ENCODE data around the gene PJVK. TPM values are rescaled to one million over a fixed set of nuclear protein-coding genes. Genes with fewer than 3 reads are reported as not detected.
A peak's percentile ranks its signal among the peaks of the same experiment; 100 is the strongest.

Gene PJVK
- total and polyA plus RNA-seq, 2 of the 13 experiments (the other 11 are each of a cell fraction or from before 2014, with no cell fraction given): 1.2 to 2.6 TPM

DNA sequence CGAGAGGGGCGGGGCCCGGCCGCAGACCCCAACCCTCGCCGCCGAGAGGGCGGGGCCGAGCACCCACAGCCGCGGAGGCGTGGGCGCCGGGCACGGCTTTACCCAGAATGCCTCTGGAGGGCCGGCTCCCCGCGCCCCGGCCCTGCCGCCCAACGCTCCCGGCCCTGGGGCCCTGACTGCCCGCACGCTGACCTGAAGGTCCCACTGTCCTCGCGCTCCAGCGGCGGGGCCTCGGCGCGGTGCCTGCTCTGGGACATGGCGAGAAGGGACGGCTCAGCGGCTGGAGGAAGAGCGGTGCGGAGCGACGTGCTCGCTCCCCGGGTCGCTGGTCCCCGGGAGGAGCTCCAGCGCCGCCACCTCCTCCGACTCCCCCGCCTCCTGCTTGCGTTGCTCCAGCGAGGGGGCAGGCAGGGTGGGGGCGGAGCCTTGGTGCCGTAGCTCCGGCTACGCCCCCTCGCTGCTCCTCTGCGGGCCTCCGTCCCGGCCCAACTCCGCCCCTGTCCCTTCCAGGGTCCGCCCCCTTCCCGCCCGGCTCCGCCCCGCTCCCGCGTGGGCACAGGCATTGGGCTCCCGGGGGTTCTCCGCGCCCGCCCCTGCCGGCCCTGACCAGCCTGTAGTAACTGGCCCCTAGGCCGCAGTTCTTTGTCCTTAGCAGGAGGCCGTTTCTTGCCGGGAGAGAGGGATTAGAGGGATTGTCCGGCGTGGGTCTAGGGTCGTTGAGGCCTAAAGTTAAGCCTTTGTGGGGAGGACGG lies at the start of gene PJVK, which contains the start of gene PRKRA (continued):
- TF ChIP-seq, protein P1, sequence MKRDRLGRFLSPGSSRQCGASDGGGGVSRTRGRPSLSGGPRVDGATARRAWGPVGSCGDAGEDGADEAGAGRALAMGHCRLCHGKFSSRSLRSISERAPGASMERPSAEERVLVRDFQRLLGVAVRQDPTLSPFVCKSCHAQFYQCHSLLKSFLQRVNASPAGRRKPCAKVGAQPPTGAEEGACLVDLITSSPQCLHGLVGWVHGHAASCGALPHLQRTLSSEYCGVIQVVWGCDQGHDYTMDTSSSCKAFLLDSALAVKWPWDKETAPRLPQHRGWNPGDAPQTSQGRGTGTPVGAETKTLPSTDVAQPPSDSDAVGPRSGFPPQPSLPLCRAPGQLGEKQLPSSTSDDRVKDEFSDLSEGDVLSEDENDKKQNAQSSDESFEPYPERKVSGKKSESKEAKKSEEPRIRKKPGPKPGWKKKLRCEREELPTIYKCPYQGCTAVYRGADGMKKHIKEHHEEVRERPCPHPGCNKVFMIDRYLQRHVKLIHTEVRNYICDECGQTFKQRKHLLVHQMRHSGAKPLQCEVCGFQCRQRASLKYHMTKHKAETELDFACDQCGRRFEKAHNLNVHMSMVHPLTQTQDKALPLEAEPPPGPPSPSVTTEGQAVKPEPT (CRISPR knock-in tag; IDR thresholded peaks at IDR 0.05; ENCODE audit: low read depth): peak; percentile 41; the same call in 1 of the 2 replicates
- TF ChIP-seq ZMYM2 (CRISPR knock-in tag; IDR thresholded peaks at IDR 0.05) (no peak), SALL1 (CRISPR knock-in tag; IDR thresholded peaks at IDR 0.05) (peak; percentile 93), ZNF749 (CRISPR knock-in tag; IDR thresholded peaks at IDR 0.05; ENCODE audit: borderline replicate concordance) (peak; percentile 89; the same call in 1 of the 2 replicates), ZNF224 (CRISPR knock-in tag; IDR thresholded peaks at IDR 0.05) (no peak; the same call in 1 of the 2 replicates), ZNF724P (CRISPR knock-in tag; IDR thresholded peaks at IDR 0.05; ENCODE audit: borderline replicate concordance) (peak; percentile 92), ZNF225 (CRISPR knock-in tag; IDR thresholded peaks at IDR 0.05) (no peak), ZNF431 (CRISPR knock-in tag; IDR thresholded peaks at IDR 0.05; ENCODE audit: borderline replicate concordance, low read depth) (peak; percentile 94; the same call in 1 of the 2 replicates), ZNF3 (CRISPR knock-in tag; IDR thresholded peaks at IDR 0.05) (no peak), ESRRA (CRISPR knock-in tag; IDR thresholded peaks at IDR 0.05; ENCODE audit: low read depth) (peak; percentile 81), ATAD3A (CRISPR knock-in tag; IDR thresholded peaks at IDR 0.05) (0 out of 2 replicates have a peak, but pooled peaks have one; percentile 38), GATAD1 (CRISPR knock-in tag; IDR thresholded peaks at IDR 0.05) (peak; percentile 77), ZNF337 (CRISPR knock-in tag; IDR thresholded peaks at IDR 0.05; ENCODE audit: borderline replicate concordance, low read depth) (peak; percentile 71; the same call in 1 of the 2 replicates), ZNF10 (CRISPR knock-in tag; IDR thresholded peaks at IDR 0.05; ENCODE audit: borderline replicate concordance, low read depth) (no peak), PHB2 (IDR thresholded peaks at IDR 0.05; ENCODE audit: partially characterized antibody) (no peak), RBFOX2 (IDR thresholded peaks at IDR 0.05; ENCODE audit: low read depth, low read length) (peak; percentile 100), ZFP90 (CRISPR knock-in tag; IDR thresholded peaks at IDR 0.05; ENCODE audit: borderline replicate concordance) (no peak; the same call in none of the 2 replicates)
- TF ChIP-seq, protein P2, sequence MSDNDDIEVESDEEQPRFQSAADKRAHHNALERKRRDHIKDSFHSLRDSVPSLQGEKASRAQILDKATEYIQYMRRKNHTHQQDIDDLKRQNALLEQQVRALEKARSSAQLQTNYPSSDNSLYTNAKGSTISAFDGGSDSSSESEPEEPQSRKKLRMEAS (IDR thresholded peaks at IDR 0.05): peak; percentile 90
- TF ChIP-seq, protein P3, sequence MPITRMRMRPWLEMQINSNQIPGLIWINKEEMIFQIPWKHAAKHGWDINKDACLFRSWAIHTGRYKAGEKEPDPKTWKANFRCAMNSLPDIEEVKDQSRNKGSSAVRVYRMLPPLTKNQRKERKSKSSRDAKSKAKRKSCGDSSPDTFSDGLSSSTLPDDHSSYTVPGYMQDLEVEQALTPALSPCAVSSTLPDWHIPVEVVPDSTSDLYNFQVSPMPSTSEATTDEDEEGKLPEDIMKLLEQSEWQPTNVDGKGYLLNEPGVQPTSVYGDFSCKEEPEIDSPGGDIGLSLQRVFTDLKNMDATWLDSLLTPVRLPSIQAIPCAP (CRISPR knock-in tag; IDR thresholded peaks at IDR 0.05; ENCODE audit: low read depth): no peak; the same call in 1 of the 2 replicates
- TF ChIP-seq, protein P4, sequence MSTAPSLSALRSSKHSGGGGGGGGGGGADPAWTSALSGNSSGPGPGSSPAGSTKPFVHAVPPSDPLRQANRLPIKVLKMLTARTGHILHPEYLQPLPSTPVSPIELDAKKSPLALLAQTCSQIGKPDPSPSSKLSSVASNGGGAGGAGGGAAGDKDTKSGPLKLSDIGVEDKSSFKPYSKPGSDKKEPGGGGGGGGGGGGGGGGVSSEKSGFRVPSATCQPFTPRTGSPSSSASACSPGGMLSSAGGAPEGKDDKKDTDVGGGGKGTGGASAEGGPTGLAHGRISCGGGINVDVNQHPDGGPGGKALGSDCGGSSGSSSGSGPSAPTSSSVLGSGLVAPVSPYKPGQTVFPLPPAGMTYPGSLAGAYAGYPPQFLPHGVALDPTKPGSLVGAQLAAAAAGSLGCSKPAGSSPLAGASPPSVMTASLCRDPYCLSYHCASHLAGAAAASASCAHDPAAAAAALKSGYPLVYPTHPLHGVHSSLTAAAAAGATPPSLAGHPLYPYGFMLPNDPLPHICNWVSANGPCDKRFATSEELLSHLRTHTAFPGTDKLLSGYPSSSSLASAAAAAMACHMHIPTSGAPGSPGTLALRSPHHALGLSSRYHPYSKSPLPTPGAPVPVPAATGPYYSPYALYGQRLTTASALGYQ (CRISPR knock-in tag; IDR thresholded peaks at IDR 0.05): peak; percentile 73
- TF ChIP-seq, protein P5, sequence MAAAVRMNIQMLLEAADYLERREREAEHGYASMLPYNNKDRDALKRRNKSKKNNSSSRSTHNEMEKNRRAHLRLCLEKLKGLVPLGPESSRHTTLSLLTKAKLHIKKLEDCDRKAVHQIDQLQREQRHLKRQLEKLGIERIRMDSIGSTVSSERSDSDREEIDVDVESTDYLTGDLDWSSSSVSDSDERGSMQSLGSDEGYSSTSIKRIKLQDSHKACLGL (CRISPR knock-in tag; IDR thresholded peaks at IDR 0.05): peak; percentile 94
